SU-DHL-6 (cell line): ENCODE results near the gene ANKS6.

Experiments used
- EZH2phosphoT487 ChIP-seq: fragments of 200-600 bp; sonication (generic), shearing (Covaris generic); conservative IDR thresholded peaks from 2 replicates; pipeline ENCODE4 v1.6.1; 2018; ENCODE audit warnings: mild to moderate bottlenecking, antibody characterized with exemption, low read length, moderate library complexity, mixed read lengths
- TF ChIP-seq, protein P1 (sequence below): fragments of 200-600 bp; sonication (generic); IDR thresholded peaks from one replicate; pipeline ENCODE4 v1.5.1; 2017; ENCODE audit warnings: antibody characterized with exemption, mild to moderate bottlenecking, low read length, moderate library complexity; ENCODE audit not compliant: insufficient read depth, poor library complexity, severe bottlenecking

DNA sequence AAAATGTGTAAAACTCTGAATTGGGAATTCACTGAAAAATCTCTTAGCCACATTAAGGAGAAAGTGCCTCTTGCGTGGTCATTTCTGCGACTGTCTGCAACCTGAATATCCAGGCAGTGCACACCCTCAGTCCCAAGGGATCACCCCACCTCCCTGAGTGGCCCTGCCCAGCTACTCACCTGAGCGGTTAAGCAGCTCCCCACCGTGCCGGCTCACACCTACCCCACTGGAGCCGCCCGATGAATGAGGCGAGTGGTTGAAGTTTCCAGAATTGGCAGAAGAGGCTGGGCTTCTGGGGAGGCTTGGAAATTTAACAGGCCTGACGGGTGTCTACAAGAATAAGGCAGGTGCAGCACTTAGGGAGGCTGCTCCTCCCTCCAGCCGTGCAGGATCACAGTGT is 25.6 kb downstream of the ANKS6 start:
- TF ChIP-seq, protein P1, sequence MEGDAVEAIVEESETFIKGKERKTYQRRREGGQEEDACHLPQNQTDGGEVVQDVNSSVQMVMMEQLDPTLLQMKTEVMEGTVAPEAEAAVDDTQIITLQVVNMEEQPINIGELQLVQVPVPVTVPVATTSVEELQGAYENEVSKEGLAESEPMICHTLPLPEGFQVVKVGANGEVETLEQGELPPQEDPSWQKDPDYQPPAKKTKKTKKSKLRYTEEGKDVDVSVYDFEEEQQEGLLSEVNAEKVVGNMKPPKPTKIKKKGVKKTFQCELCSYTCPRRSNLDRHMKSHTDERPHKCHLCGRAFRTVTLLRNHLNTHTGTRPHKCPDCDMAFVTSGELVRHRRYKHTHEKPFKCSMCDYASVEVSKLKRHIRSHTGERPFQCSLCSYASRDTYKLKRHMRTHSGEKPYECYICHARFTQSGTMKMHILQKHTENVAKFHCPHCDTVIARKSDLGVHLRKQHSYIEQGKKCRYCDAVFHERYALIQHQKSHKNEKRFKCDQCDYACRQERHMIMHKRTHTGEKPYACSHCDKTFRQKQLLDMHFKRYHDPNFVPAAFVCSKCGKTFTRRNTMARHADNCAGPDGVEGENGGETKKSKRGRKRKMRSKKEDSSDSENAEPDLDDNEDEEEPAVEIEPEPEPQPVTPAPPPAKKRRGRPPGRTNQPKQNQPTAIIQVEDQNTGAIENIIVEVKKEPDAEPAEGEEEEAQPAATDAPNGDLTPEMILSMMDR = no peak
- no peak for TF ChIP-seq EZH2phosphoT487
